Colonic mucosa (tissue), 4 donors: ENCODE measurements around the gene BCS1L. TPM values are rescaled to one million over a fixed set of nuclear protein-coding genes. Genes with fewer than 3 reads are reported as not detected.
A peak's percentile ranks its signal among the peaks of the same experiment; 100 is the strongest.

ENCODE experiments used
- DNase-seq: peaks from one replicate; pipeline ENCODE4 v3.0.0-alpha.2; 2020
- H3K27ac ChIP-seq: fragments of 200-600 bp; one replicate; pipeline ENCODE4 v1.8.0; 2021
- H3K27me3 ChIP-seq: fragments of 200-600 bp; one replicate; pipeline ENCODE4 v1.8.0; 2021
- H3K36me3 ChIP-seq: fragments of 200-600 bp; one replicate; pipeline ENCODE4 v1.8.0; 2021
- H3K4me1 ChIP-seq: fragments of 200-600 bp; one replicate; pipeline ENCODE4 v1.8.0; 2021; ENCODE audit warnings: mild to moderate bottlenecking
- H3K4me3 ChIP-seq: fragments of 200-600 bp; one replicate; pipeline ENCODE4 v1.8.0; 2021
- H3K9ac ChIP-seq, 2 donors: one replicate each; pipeline ENCODE4 v1.7.0; 2013; ENCODE audit warnings: control low read depth in 2 of 2, low read depth in 2 of 2, low read length in 2 of 2
- H3K9me3 ChIP-seq: fragments of 200-600 bp; one replicate; pipeline ENCODE4 v1.8.0; 2021
- CTCF ChIP-seq: fragments of 200-600 bp; IDR thresholded peaks from one replicate; pipeline ENCODE4 v1.8.0; 2022; ENCODE audit warnings: antibody characterized with exemption, mild to moderate bottlenecking
- intact Hi-C: fragments of 100-400 bp; cut with DNase I; formaldehyde crosslinking; loops from one replicate; pipeline ENCODE4 v1.14.1; 2022
- total RNA-seq, 2 donors: library from RNA; stranded (reverse); fragmentation: NEBNext Ultra II Directional in 1 of 2; extraction: Animal tissue kit (Norgen Biotek cat#: 25700) in 1 of 2; gene quantifications; one replicate each; pipeline ENCODE4 v1.2.1, GENCODE V29; 2021
- donor health status: healthy.
- donor health status: DM: no; HTN: no; CAD: no.
- donor health status: DM: no; HTN: no; CAD: no.

BCS1L gene
- total RNA-seq, result 10 to 100 TPM; 21.7 to 63.7 TPM

GRCh38 chr2:218659258-218659987, at the start of gene BCS1L, which contains the start of gene ZNF142:
Gene BCS1L, plus strand, starts transcription at chr2:218659683. Its CDS starts 1,305 bp downstream, at chr2:218660988.
Gene ZNF142, minus strand, starts transcription at chr2:218659623. Its CDS starts 3,194 bp downstream, at chr2:218656429.
- intact Hi-C loops, result no loop called here
- peaks cover 8% of the 10 kb centered on the region for H3K4me1 ChIP-seq
- peak; percentile 98 for DNase-seq
- H3K27me3 ChIP-seq, result no peaks in the 10 kb centered on the region
- H3K9ac ChIP-seq, result peak within 1 kb of the TSS; percentile 82 to 84
- peak within 1 kb of the TSS; percentile 81 for H3K27ac ChIP-seq
- TF ChIP-seq CTCF, result no peak
- H3K36me3 ChIP-seq, result no peaks in the 10 kb centered on the region
- H3K9me3 ChIP-seq, result no peaks in the 10 kb centered on the region
- H3K4me3 ChIP-seq, result peak within 1 kb of the TSS; percentile 98

- Histone ChIP-seq H3K4me1 (no peaks in the 10 kb centered on the region), H3K27me3 (no peaks in the 10 kb centered on the region), H3K36me3 (no peaks in the 10 kb centered on the region), H3K27ac (no peak overlapping the region), H3K9me3 (no peaks in the 10 kb centered on the region), H3K9ac (no peak overlapping the region), H3K4me3 (no peak overlapping the region)
- DNase-seq, result peak; percentile 35
- intact Hi-C loops, result no loop called here
- no peak for TF ChIP-seq CTCF
These were observed 43.6 kb upstream of the BCS1L start for GRCh38 chr2:218615868-218616315.

GRCh38 chr2:218618102-218618860, 41.2 kb upstream of the BCS1L start:
- H3K9me3 ChIP-seq, result no peaks in the 10 kb centered on the region
- no peak for TF ChIP-seq CTCF
- no peaks in the 10 kb centered on the region for H3K27me3 ChIP-seq
- no peak overlapping the region for H3K4me3 ChIP-seq
- no peak for DNase-seq
- H3K4me1 ChIP-seq, result no peaks in the 10 kb centered on the region
- H3K27ac ChIP-seq, result no peak overlapping the region
- intact Hi-C loops, result no loop called here
- no peaks in the 10 kb centered on the region for H3K36me3 ChIP-seq
- H3K9ac ChIP-seq, result no peak overlapping the region

GRCh38 chr2:218621007-218621406, 38.5 kb upstream of the BCS1L start:
- TF ChIP-seq CTCF, result no peak
- DNase-seq, result no peak
- Histone ChIP-seq H3K4me1 (no peaks in the 10 kb centered on the region), H3K36me3 (no peaks in the 10 kb centered on the region), H3K27ac (no peak overlapping the region), H3K9me3 (no peaks in the 10 kb centered on the region), H3K4me3 (no peak overlapping the region), H3K9ac (no peak overlapping the region), H3K27me3 (no peaks in the 10 kb centered on the region)
- intact Hi-C loops, result no loop called here

- Histone ChIP-seq H3K27me3 (no peaks in the 10 kb centered on the region), H3K4me1 (no peaks in the 10 kb centered on the region), H3K27ac (no peak overlapping the region), H3K9ac (no peak overlapping the region), H3K4me3 (no peak overlapping the region), H3K36me3 (no peaks in the 10 kb centered on the region), H3K9me3 (no peaks in the 10 kb centered on the region)
- intact Hi-C loops, result no loop called here
- no peak for DNase-seq
- TF ChIP-seq CTCF, result no peak
These were observed 36.7 kb upstream of the BCS1L start for GRCh38 chr2:218622606-218623365.
